GM19099 (cell line): ENCODE results near the gene GALNT18.

Experiments
- POLR2A ChIP-seq: IDR thresholded peaks from 3 replicates; pipeline ENCODE4 v1.6.1; 2011; ENCODE audit warnings: low read depth; ENCODE audit not compliant: insufficient read length; ENCODE audit errors: extremely low read depth

GALNT18 gene

GRCh38 chr11:11621573-11622339 lies at the start of gene GALNT18:
Gene GALNT18 (minus strand): TSS chr11:11622005.
- peak; percentile 56 for TF ChIP-seq POLR2A

GRCh38 chr11:11670574-11670973 lies 48.8 kb upstream of the GALNT18 start:
- TF ChIP-seq POLR2A: no peak

- TF ChIP-seq POLR2A: no peak
These were observed 47.5 kb upstream of the GALNT18 start for GRCh38 chr11:11669233-11669846.

- no peak for TF ChIP-seq POLR2A
These were observed 47.0 kb upstream of the GALNT18 start for GRCh38 chr11:11668781-11669180.

- TF ChIP-seq POLR2A: no peak
These were observed 46.5 kb upstream of the GALNT18 start for GRCh38 chr11:11668274-11668673.

GRCh38 chr11:11667056-11667455 lies 45.3 kb upstream of the GALNT18 start:
- TF ChIP-seq POLR2A: no peak

GRCh38 chr11:11665407-11665806 lies 43.6 kb upstream of the GALNT18 start:
- no peak for TF ChIP-seq POLR2A

- TF ChIP-seq POLR2A: no peak
These were observed 42.1 kb upstream of the GALNT18 start for GRCh38 chr11:11663907-11664306.

- TF ChIP-seq POLR2A: no peak
These were observed 40.8 kb upstream of the GALNT18 start for GRCh38 chr11:11662578-11662977.

- TF ChIP-seq POLR2A: no peak
These were observed 39.7 kb upstream of the GALNT18 start for GRCh38 chr11:11661326-11662040.

- no peak for TF ChIP-seq POLR2A
These were observed 38.5 kb upstream of the GALNT18 start for GRCh38 chr11:11660363-11660740.

- no peak for TF ChIP-seq POLR2A
These were observed 38.0 kb upstream of the GALNT18 start for GRCh38 chr11:11659567-11660362.

- no peak for TF ChIP-seq POLR2A
These were observed 35.6 kb upstream of the GALNT18 start for GRCh38 chr11:11657218-11657955.

GRCh38 chr11:11641581-11641980 lies 19.8 kb upstream of the GALNT18 start:
- TF ChIP-seq POLR2A: no peak

GRCh38 chr11:11640996-11641395 lies 19.2 kb upstream of the GALNT18 start:
- TF ChIP-seq POLR2A: no peak

GRCh38 chr11:11640152-11640551 lies 18.3 kb upstream of the GALNT18 start:
- TF ChIP-seq POLR2A: no peak
